Limb (tissue), 2 donors: ENCODE measurements around the gene BRF1.
A peak's percentile ranks its signal among the peaks of the same experiment; 100 is the strongest.
"Not testable (repeated sequence)": the region's sequence is repeated elsewhere in the genome, so short reads cannot be mapped to it uniquely, and the experiment has no call there.

ENCODE experiments used
- DNase-seq, 2 donors: peaks; one replicate each; pipeline ENCODE4 v3.0.0-alpha.2; 2016; ENCODE audit errors: extremely low spot score in 2 of 2

The BRF1 gene

DNA sequence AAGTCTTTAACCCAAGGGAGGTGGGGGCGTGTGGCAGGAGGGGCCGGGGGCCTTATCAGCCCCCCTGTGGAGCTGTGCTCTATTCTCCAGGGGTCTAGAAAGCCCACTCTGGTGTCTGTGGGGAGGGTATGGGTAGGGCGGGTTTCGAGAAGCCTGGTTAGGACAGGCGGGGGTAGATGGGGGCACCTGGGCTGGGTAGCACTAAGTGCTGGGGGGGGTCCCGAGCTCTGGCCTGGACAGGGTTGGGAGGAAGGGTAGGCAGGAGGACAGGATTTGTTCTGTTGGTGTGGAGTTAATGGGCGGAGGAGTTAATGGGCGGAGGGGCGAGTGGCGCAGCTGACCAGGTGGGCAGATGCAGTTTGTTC, 15.8 kb upstream of the BRF1 start:
- DNase-seq: no peak

DNA sequence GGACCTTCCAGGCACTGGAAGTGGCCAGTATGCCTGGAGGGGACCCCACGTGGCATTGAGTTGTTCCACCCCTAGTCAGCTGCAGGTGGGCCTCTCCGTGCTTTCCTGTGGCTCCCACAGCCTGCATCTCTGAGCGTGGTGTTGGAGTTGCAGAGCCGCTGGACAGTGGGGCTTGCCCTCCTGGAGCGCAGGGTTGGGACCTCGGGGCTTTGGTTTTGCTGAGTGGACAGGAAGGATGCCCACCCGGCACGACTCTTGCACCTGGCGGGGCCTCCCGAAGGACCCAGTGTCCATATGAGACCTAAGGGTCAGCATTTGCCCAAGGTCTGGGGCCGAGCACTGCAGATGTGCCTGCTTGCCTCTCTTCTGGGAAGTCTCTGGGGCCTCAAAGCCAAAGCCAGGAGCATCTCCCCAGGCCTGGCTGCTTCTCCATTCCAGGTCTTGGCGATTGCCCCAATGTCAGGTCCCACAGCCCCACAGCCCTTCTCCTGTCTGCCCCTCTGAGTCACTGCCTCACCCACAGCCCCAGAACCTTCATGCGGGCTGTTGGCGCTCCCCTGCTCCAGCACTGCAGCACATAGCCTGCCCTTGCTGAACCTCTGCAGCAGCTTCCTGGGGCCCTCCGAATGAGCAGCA, 15.3 kb upstream of the BRF1 start:
- no peak for DNase-seq

DNA sequence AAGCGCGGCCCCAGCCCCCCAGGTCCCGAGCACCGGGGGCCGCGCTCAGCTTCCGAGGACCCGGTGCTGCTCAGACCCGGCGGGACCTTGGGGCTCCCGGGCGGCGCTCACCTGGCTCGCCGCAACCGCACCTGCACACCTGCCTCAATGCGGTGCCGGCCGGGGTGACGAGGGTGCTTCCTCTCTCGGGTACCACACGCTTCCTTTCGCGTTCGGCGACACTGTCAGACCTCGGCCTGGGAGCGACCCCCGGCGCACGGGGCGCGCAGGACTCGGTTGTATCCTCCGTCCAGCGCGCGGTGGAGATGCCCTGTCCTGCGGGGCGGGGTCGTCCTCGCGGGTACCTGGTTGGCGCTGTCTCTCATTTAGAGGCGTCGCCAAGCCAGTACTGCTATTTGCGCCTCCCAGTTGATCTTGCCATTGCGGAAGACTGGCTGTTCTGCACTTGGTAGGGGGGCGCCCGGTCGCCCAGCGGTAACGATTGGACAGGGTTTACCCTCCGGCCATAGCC, 14.5 kb upstream of the BRF1 start:
- peak in 1 of 2 donors; percentile 51 for DNase-seq

DNA sequence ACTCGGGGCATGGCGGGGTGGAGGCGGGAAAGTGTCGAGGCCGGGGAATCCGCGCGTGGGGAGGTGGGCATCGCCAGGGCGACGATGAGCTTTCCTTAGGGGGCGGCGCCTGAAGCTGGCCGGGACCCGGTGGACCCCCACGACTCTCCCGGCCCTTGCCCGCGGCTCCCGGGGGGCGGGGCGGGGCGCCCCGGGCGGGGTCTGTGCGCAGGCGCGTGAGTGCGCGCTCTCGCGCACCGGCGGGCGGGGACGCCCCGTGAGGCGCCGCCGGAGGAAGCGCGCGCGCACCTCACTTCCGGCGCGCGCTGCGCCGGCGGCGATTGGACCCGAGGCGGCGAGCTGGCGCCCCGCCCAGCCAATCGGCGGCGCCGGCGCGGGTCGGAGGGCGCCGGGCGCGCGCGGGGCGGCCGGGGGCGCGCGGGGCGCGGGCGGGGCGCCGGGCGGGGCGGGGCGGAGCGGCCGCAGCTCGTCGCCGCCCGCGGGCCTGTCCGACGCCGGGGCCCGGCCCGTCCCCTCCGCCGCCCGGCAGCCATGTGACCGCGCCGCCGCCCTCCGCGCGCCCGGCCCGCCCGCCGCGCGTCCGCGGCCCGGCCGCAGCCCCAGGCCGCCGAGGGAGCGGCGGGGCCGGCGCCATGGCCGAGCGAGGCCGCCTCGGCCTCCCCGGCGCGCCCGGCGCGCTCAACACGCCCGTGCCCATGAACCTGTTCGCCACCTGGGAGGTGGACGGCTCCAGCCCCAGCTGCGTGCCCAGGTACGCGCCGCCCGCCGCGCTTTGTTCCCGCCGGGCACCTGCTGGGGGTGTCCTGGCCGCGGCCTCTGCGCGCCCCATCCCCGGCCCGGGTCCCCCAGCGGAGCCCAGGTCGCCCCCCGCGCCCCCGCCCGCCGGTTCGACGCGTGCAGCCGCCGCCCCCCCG, 13.7 kb upstream of the BRF1 start, which contains the start of gene PACS2:
Gene PACS2, plus strand, starts transcription at position 462 of the 914 bp plus-strand sequence. Its CDS starts 171 bp downstream, at position 633.
- peak; percentile 87 to 89 for DNase-seq

DNA sequence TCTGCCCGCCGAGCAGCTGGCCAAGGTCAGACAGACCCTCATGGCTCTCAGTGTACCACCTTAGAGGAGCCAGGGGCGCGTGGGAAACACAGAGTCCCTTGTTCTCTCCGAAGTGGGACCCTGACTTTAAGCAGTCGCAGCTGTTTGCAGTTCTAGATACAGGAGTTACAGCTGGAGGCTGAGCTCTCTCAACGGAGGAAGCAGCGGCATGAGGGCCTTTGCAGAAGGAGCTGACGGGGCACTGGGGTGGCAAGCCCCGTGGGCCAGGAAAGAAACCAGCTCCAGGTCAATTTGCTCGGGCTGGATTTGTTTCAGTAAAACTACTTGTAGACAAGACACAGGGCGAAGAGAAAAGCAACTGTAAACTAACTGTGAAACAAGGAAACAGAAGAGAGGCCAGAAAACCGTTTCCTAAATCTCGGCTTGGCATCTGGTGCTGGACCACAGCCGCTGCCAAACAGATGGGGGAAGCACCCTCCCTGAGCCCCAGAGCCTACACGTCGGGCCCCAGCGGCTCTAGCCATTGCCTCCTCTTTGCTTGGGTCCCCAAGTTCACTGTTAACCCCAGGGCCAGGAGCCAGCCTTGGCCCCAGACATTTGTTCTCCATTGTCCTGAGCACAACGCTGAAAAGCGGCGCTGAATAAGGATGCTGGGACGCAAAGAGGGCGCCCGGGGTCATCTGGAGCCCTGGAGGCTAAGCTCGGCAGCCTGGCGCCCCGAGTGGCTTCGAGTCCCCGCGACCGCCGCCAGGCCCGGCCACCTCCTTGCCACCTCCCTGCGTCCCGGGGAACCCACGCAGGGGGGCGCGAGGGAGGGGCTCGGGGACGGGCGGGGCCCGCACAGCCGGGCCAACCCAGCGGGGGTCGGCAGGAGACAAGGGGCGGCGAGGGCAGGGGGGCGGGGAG, 12.8 kb upstream of the BRF1 start:
- DNase-seq: no peak

DNA sequence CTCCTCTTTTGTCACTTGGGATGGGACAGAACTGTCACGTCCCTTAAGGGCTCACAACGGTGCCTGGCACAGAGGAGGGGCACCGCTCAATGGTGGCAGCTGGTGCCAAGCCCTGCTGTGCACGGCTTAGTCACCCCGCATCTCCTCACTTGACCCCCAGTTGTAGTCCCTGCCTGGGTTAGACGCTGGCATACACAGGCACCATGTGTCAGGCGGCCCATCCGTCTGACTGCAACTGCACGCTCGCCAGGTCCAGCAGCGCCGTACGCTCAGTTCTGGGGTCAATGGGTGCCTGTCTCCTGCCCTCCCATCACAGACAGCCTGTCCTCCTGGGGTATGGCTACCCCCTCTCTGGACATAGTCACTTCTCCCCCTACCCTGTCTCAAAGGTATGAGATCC, 12.2 kb upstream of the BRF1 start:
- no peak for DNase-seq

DNA sequence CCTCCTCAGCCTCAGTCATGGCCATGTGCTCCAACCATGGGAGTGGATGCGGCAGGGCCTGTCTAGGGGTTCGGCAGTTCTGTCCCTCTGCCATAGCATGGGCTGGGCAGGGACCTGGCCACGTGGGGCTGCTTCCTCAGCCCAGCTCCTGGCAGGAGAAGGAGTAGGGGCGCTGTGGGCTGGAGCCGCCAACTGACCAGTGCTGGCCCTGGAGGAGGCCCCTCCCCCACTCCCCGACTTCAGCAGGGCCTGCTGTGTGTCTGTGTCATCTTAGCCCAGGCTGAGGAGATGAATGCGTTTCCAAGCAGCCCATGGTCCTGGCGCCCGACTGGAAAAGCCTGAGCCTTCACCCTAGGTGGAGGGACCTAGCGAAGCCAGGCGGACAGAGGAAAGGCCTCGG, 11.0 kb upstream of the BRF1 start:
- no peak for DNase-seq

DNA sequence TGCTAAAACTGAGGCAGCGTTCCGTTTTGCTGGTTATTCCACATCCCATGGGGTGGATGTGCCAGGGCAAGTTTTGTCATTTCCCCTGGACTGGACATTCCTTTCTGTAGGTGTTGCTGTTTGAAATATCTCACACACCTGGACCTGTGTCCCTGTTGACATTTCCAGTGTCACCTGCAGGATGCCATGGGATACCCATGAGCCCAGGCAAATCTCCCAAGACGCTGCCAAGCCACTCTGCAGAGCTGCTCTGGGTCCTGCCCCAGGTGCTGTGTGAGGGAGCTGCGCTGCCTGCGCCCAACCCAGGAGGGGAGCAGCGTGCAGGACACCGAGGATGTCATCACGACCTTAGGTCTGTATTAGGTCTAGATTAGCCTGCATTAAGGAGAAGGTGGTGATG, 8.6 kb upstream of the BRF1 start:
- DNase-seq: no peak

DNA sequence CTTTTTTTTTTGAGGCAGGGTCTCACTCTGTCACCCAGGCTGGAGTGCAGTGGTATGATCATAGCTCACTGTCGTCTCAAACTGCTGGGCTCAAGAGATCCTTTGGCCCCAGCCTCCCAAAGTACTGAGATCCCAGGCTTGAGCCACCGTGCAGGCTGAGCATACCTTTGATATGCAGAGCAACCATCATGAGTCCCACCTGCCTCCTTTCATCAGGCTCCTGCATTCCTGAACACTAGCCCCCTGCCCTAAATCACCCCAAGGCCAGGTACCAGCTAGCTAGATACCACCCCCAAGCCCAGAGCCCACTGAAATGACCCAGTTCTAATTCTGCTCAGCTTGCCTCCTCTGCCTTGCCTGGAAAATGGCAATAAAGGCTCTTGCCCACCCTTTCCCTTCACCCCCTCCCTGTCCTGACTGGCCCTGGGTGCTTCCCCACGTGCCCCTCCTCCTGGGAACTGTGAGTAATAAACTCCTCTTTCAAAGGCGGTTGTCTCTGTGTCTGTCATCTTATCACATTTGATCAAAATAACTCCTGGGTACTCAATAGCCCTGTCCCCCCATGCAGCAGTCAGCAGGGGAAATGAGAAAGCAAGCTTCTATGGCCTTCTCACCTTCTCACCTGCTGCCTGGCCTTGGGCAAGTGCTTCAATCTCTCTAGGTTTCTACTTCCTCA, 6.4 kb upstream of the BRF1 start:
- DNase-seq: no peak

DNA sequence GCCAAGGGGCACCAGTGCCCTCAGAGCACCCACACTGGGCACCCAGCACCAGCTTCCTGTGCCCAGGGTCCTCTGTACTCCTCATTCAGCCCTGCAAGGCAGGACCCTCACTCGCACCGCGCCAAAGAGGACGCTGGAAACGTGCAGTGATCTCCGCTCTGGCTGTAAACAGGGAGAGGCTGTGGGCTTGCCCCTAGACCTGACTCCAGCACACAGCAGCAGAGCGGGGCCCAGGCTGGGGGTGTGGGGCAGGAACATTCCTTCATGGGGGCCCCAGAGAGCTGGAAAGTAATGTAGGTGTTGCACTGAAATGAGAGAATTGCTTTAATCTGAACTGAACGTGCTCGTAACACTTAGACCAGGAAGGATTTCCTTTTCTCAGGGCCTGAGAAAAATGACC, 5.0 kb upstream of the BRF1 start:
- DNase-seq: no peak

DNA sequence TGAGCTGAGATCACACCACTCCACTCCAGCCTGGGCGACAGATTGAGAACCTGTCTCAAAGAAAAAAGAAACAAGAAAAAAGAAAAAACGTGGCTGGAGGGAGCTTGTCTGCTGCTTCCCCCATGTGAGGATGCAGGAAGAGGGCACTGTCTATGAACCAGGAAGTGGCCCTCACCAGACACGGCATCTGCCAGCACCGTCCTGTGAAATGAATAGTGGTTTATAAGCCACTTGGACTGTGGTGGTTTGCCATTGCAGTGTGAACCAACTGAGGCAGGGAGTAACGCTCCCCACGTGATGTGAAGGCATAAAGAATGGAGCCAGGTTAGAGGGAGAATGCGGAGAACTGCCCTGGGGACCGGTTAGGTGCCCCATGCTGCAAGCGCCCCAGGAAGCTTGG, 4.5 kb upstream of the BRF1 start:
- DNase-seq: no peak

DNA sequence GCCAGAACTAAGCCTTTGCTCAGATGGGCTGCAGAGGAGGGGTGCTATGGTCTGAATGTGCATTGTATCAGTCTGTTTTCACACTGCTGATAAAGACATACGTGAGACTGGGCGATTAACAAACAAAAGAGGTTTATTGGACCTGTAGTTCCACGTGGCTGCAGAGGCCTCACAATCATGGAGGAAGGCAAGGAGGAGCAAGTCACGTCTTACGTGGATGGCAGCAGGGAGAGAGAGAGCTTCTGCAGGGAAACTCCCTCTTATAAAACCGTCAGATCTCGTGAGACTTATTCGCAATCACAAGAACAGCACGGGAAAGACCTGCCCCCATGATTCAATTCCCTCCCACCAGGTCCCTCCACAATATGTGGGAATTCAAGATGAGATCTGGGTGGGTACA, 3.8 kb upstream of the BRF1 start:
- DNase-seq: no peak

DNA sequence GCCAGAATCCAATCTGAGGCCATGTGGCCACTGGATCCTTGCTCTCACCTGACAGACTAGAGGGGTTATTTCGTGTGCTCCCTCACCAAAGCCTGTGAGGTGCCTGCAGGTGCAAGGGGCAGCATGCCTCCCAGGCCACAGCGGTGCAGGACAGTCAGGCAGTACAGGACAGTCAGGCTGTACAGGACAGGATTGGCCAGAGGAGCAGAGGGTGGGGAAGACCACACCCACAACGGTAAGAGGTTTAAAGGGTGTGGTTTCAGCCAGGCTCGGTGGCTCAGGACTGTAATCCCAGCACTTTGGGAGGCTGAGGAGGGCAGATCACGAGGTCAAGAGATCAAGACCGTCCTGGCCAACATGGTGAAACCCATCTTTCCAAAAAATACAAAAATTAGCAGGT, 3.1 kb upstream of the BRF1 start:
- no peak for DNase-seq

DNA sequence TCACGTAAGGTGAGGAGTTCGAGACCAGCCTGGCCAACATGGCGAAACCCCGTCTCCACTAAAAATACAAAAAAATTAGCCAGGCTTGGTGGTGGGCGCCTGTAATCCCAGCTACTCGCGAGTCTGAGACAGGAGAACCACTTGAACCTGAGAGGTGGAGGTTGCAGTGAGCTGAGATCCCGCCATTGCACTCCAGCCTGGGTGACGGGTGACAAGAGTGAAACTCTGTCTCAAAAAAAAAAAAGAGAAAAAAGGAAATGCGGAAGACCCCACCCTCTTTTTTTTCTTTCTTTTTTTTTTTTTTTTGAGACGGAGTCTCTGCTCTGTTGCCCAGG, 1.1 kb upstream of the BRF1 start:
- DNase-seq: not testable (repeated sequence)

DNA sequence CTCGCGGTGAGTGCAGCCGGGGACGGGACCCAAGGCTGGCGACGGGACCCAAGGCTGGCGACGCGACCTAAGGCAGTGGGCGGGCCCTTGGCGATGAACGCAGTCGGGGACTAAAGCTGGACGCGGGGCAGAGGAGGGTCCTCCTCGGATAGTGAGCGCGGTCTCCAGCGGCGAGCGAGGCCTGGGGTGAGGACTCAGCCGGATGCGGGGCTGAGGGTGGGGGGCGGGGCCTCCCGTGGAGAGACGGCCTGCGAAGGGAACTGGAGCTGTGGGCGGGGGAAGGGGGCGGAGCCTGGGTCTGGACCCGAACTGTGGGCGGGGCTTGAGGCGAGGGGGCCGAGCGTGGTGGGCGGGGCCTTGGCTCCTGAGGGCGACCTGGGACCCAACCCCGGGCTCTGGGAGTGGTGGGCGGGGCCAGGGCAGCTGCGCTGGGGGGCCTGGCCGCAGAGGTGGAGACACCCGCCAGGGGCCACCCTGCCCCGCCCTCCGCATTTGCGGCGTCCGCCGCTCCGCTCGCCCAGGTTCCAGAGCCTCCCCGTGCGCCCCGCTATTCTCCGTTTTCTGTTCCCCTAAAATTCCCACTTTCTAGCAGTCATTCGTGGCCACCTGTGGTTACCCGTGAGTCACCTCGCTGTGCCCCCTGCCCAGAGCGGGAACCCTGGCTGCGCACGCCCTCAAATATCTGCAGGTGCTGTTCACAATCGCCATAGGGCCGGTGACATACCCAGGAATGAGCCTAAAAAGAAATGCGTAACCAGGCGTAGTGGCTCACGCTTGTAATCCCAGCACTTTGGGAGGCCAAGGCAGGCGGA, 508 bp upstream of the BRF1 start:
- DNase-seq: peak; percentile 94 to 98

DNA sequence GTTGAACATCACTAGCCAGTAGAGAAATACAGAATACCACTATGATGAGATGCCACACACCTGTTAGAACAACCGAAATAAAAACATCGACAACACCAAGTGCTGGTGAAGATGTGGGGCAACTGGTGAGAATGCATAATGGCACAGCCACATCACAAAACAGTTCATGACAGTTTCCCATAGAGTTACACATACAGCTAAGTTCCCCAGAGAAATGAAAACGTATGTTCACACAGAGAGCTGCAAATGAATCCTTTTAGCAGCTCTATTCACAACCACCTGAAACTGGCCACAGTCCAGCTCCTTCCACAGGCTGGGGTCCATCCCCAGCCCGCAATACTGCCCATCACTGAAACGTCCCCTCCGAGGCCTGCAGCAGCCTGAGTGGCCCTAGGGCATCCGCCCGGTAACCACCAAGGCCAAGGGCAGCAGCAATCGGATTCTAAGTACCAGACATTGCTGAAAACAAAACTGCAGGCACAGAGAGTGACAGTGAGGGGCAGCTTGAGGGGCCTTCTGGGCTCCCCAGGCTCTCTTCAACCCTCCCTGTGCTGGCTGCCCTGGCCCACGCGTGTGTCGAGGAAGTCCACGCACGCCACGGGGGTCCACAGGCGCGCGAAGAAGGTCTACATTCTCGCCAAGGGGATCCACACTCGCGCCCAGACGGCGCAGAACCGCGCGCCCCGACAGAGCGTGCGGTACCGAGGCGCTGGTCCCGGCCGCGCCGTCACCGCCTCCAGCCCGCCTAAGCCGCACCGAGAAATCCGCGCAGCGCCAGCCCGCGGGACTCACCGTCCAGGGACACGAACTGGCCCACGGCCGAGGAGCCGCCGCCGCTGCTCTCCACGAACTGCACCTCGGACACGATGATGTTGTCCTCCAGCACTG, 903 bp downstream of the BRF1 start:
- no peak for DNase-seq

DNA sequence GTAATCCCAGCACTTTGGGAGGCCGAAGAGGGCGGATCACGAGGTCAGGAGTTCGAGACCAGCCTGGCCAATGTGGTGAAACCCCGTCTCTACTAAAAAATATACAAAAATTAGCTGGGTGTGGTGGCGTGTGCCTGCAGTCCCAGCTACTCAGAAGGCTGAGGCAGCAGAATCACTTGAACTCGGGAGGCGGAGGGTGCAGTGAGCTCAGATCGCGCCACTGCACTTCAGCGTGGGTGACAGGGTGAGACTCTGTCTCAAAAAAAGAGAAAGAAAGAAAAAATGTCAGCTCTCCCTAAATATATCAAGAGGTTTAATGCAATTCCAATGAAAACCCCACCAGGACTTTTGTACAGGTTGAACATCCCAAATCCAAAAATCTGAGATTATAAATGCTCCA, 3.5 kb downstream of the BRF1 start:
- DNase-seq: not testable (repeated sequence)

DNA sequence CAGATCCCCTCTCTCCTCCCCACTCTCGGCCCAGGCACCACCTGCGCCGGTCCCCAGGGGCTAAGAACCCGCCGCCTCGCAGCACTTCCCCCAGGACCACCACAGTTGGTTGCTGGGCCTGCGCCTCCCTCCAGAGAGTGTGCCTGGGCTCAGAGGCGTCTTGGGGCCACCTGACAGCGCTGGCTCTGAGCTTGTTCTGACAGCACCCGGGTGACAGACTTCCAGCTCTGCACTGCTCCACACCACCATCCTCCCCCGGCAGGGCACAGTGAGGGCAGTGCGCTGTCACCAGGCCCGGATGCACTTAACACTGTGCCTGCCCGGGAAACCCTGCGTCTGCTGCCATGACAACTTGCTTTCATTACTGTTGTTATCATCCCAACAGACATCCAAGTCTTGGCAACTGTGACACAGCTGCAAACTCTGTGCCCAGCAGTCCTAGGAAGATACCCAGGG, 6.6 kb downstream of the BRF1 start:
- DNase-seq: peak; percentile 20 to 51
